H9 (cell line): ENCODE measurements around the gene XRCC6. TPM values are rescaled to one million over a fixed set of nuclear protein-coding genes. Genes with fewer than 3 reads are reported as not detected.

ENCODE experiments used
- DNase-seq: peaks from one replicate; pipeline ENCODE4 v3.0.0-alpha.2; 2017
- H2AFZ ChIP-seq: one replicate; pipeline ENCODE4 v1.6.1; 2013; ENCODE audit warnings: mild to moderate bottlenecking, low read length, control low read depth, moderate library complexity
- H2AK5ac ChIP-seq: 2 replicates; pipeline ENCODE4 v1.6.1; 2013; ENCODE audit warnings: low read length, control low read depth, mixed read lengths; ENCODE audit not compliant: insufficient read length
- H2BK120ac ChIP-seq: one replicate; pipeline ENCODE4 v1.6.1; 2013; ENCODE audit warnings: low read depth, mild to moderate bottlenecking, low read length, control low read depth, inconsistent platforms; ENCODE audit not compliant: poor library complexity, severe bottlenecking
- H2BK12ac ChIP-seq: 2 replicates; pipeline ENCODE4 v1.6.1; 2013; ENCODE audit warnings: low read length, control low read depth, mixed read lengths, low read depth; ENCODE audit not compliant: insufficient read length
- H2BK15ac ChIP-seq: 2 replicates; pipeline ENCODE4 v1.6.1; 2013; ENCODE audit warnings: low read depth, low read length, control low read depth
- H2BK20ac ChIP-seq: one replicate; pipeline ENCODE4 v1.6.1; 2013; ENCODE audit warnings: low read depth, mild to moderate bottlenecking, low read length, control low read depth, inconsistent platforms; ENCODE audit not compliant: poor library complexity, severe bottlenecking
- H2BK5ac ChIP-seq: 2 replicates; pipeline ENCODE4 v1.6.1; 2013; ENCODE audit warnings: low read length, control low read depth, mixed read lengths; ENCODE audit not compliant: insufficient read length
- H3K14ac ChIP-seq: 2 replicates; pipeline ENCODE4 v1.6.1; 2013; ENCODE audit warnings: low read length, control low read depth; ENCODE audit not compliant: insufficient read depth
- H3K18ac ChIP-seq: 2 replicates; pipeline ENCODE4 v1.6.1; 2013; ENCODE audit warnings: low read depth, mild to moderate bottlenecking, mixed read lengths, low read length, control low read depth; ENCODE audit not compliant: insufficient read length
- H3K23ac ChIP-seq: 2 replicates; pipeline ENCODE4 v1.6.1; 2013; ENCODE audit warnings: low read length, control low read depth, mixed read lengths, low read depth; ENCODE audit not compliant: insufficient read length
- H3K23me2 ChIP-seq: 2 replicates; pipeline ENCODE4 v1.6.1; 2013; ENCODE audit warnings: low read depth, mild to moderate bottlenecking, mixed read lengths, low read length, control low read depth; ENCODE audit not compliant: insufficient read length, poor library complexity, severe bottlenecking
- H3K27ac ChIP-seq: 2 replicates; pipeline ENCODE4 v1.5.1; 2013; ENCODE audit warnings: low read length, control low read depth, mixed read lengths, low read depth; ENCODE audit not compliant: insufficient read length
- H3K27me3 ChIP-seq: 2 replicates; pipeline ENCODE4 v1.6.1; 2013; ENCODE audit warnings: low read length, control low read depth, inconsistent platforms; ENCODE audit not compliant: insufficient read depth
- H3K4ac ChIP-seq: 2 replicates; pipeline ENCODE4 v1.6.1; 2013; ENCODE audit warnings: low read depth, mild to moderate bottlenecking, control low read depth, inconsistent platforms, low read length, moderate library complexity
- H3K4me1 ChIP-seq: 2 replicates; pipeline ENCODE4 v1.6.1; 2013; ENCODE audit warnings: low read length, control low read depth, inconsistent platforms; ENCODE audit not compliant: insufficient read depth
- H3K4me2 ChIP-seq: 2 replicates; pipeline ENCODE4 v1.6.1; 2013; ENCODE audit warnings: low read length, control low read depth, mixed read lengths; ENCODE audit not compliant: insufficient read length, insufficient read depth
- H3K56ac ChIP-seq: 2 replicates; pipeline ENCODE4 v1.6.1; 2013; ENCODE audit warnings: low read depth, mild to moderate bottlenecking, mixed read lengths, low read length, control low read depth; ENCODE audit not compliant: insufficient read length
- H3K79me1 ChIP-seq: 2 replicates; pipeline ENCODE4 v1.6.1; 2013; ENCODE audit warnings: low read depth, mild to moderate bottlenecking, moderate library complexity, low read length, control low read depth, inconsistent platforms; ENCODE audit not compliant: insufficient read depth, poor library complexity, severe bottlenecking
- H3K79me2 ChIP-seq: 2 replicates; pipeline ENCODE4 v1.6.1; 2013; ENCODE audit warnings: low read length, control low read depth, inconsistent platforms; ENCODE audit not compliant: insufficient read depth
- H3K9ac ChIP-seq: 2 replicates; pipeline ENCODE4 v1.6.1; 2013; ENCODE audit warnings: low read length, control low read depth, mixed read lengths; ENCODE audit not compliant: insufficient read length; ENCODE audit errors: extremely low read depth
- H3K9me3 ChIP-seq: one replicate; pipeline ENCODE4 v1.6.1; 2013; ENCODE audit warnings: low read depth, low read length, inconsistent platforms; ENCODE audit not compliant: control insufficient read depth
- H3T11ph ChIP-seq: one replicate; pipeline ENCODE4 v1.6.1; 2013; ENCODE audit warnings: mild to moderate bottlenecking, low read length, control low read depth, inconsistent platforms
- H4K20me1 ChIP-seq: one replicate; pipeline ENCODE4 v1.6.1; 2013; ENCODE audit not compliant: control insufficient read depth, insufficient read length, insufficient read depth
- H4K5ac ChIP-seq: 2 replicates; pipeline ENCODE4 v1.6.1; 2013; ENCODE audit warnings: low read depth, mild to moderate bottlenecking, mixed read lengths, low read length, control low read depth; ENCODE audit not compliant: insufficient read length
- H4K8ac ChIP-seq: replicated peaks from 2 replicates; pipeline ENCODE4 v1.6.1; 2013; ENCODE audit warnings: low read length, control low read depth, mixed read lengths, low read depth; ENCODE audit not compliant: insufficient read length
- H4K91ac ChIP-seq: 2 replicates; pipeline ENCODE4 v1.6.1; 2013; ENCODE audit warnings: low read depth, mild to moderate bottlenecking, moderate library complexity, mixed read lengths, low read length, control low read depth; ENCODE audit not compliant: insufficient read length
- H3K27ac Mint-ChIP-seq, 3 experiments: 2 replicates in 2 of 3; 3 replicates in 1 of 3; pipeline ENCODE4 v1.8.0; 2020 to 2021; ENCODE audit warnings: mixed read lengths in 3 of 3, mild to moderate bottlenecking in 1 of 3, moderate library complexity in 1 of 3
- H3K27me3 Mint-ChIP-seq: 2 replicates; pipeline ENCODE4 v1.8.0; 2021; ENCODE audit warnings: low read depth, mild to moderate bottlenecking, moderate library complexity, mixed read lengths
- H3K36me3 Mint-ChIP-seq, 3 experiments: 2 replicates in 2 of 3; 3 replicates in 1 of 3; pipeline ENCODE4 v1.8.0; 2020 to 2021; ENCODE audit warnings: low read depth in 3 of 3, mixed read lengths in 3 of 3; ENCODE audit not compliant: insufficient read depth in 1 of 3
- H3K4me1 Mint-ChIP-seq, 2 experiments: 2 replicates each; pipeline ENCODE4 v1.8.0; 2020; ENCODE audit warnings: mixed read lengths in 2 of 2
- H3K4me3 Mint-ChIP-seq, 2 experiments: 2 replicates in 1 of 2; 3 replicates in 1 of 2; pipeline ENCODE4 v1.8.0; 2020 to 2021; ENCODE audit warnings: mild to moderate bottlenecking in 2 of 2, mixed read lengths in 2 of 2, moderate library complexity in 1 of 2
- H3K9me3 Mint-ChIP-seq, 2 experiments: 2 replicates in 1 of 2; 3 replicates in 1 of 2; pipeline ENCODE4 v1.8.0; 2020; ENCODE audit warnings: mild to moderate bottlenecking in 2 of 2, mixed read lengths in 2 of 2, moderate library complexity in 1 of 2
- WGBS: extraction: QIAGEN DNeasy Blood & Tissue Kit; methylation state at CpG from one replicate; pipeline ENCODE4 v1.1.7; 2013; ENCODE audit warnings: missing lambda C conversion rate, low lambda C conversion rate, mixed read lengths; ENCODE audit not compliant: insufficient read length; ENCODE audit errors: extremely low coverage; 5-methylcytosine and 5-hydroxymethylcytosine counted together
- total RNA-seq: library from RNA; stranded (reverse); gene quantifications from 2 replicates; pipeline ENCODE4 v1.2.1, GENCODE V29; 2021
- TF ChIP-seq, protein P1 (sequence below): fragments of 200-600 bp; sonication (generic); conservative IDR thresholded peaks from 3 replicates; pipeline ENCODE4 v1.8.0; 2021; ENCODE audit warnings: antibody characterized with exemption, mild to moderate bottlenecking

The XRCC6 gene
- total RNA-seq, 1 experiment from 2014 or later, result 461 TPM

DNA sequence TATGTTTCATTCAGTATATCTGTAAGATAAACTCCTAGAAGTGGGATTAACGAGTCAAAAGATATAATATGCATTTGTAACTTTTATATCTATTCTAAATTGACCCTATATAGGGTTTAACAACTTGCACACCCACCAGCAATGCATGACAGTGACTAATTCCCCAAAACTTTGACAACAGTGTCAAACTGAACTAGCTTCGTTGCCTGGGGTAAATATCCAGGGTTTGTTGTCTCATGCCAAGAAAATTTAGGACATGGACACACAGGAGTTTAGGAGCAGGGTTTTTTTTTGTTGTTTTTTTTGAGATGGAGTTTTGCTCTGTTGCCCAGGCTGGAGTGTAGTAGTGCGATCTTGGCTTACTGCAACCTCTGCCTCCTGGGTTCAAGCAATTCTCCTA is 62.5 kb downstream of the XRCC6 start:
- H3K36me3 Mint-ChIP-seq, result peaks cover 18 to 26% (median 20%) of the 10 kb centered on the region in 3 experiments; a peak in 6 of 7 replicates
- Histone ChIP-seq H2BK20ac (no peak overlapping the region), H2BK15ac (no peak overlapping the region), H3K79me1 (no peaks in the 10 kb centered on the region), H3K23me2 (peaks cover 18% of the 10 kb centered on the region), H3K4me2 (no peak overlapping the region), H4K5ac (no peak overlapping the region), H3K27me3 (no peaks in the 10 kb centered on the region), H4K91ac (no peak overlapping the region), H3K14ac (no peak overlapping the region), H3K27ac (no peak overlapping the region), H2AK5ac (no peak overlapping the region), H3K23ac (no peak overlapping the region), H3K56ac (no peak overlapping the region), H3K18ac (no peak overlapping the region), H2BK5ac (no peak overlapping the region), H3K9me3 (no peaks in the 10 kb centered on the region), H3K4me1 (no peaks in the 10 kb centered on the region), H2BK12ac (no peak overlapping the region), H2AFZ (no peak overlapping the region), H4K8ac (no peak overlapping the region), H3K79me2 (peaks cover 28% of the 10 kb centered on the region; the same call in 1 of the 2 replicates), H3T11ph (no peak overlapping the region), H3K4ac (no peak overlapping the region), H3K9ac (no peak overlapping the region), H4K20me1 (no peaks in the 10 kb centered on the region), H2BK120ac (no peak overlapping the region)
- WGBS, result no CpG with 5 or more reads among the region's 3 CpGs
- H3K27me3 Mint-ChIP-seq, result no peaks in the 10 kb centered on the region
- H3K9me3 Mint-ChIP-seq, result no peaks in the 10 kb centered on the region
- H3K4me3 Mint-ChIP-seq, result no peak overlapping the region; a peak in 1 of 5 replicates
- no peak for DNase-seq
- TF ChIP-seq, protein P1, sequence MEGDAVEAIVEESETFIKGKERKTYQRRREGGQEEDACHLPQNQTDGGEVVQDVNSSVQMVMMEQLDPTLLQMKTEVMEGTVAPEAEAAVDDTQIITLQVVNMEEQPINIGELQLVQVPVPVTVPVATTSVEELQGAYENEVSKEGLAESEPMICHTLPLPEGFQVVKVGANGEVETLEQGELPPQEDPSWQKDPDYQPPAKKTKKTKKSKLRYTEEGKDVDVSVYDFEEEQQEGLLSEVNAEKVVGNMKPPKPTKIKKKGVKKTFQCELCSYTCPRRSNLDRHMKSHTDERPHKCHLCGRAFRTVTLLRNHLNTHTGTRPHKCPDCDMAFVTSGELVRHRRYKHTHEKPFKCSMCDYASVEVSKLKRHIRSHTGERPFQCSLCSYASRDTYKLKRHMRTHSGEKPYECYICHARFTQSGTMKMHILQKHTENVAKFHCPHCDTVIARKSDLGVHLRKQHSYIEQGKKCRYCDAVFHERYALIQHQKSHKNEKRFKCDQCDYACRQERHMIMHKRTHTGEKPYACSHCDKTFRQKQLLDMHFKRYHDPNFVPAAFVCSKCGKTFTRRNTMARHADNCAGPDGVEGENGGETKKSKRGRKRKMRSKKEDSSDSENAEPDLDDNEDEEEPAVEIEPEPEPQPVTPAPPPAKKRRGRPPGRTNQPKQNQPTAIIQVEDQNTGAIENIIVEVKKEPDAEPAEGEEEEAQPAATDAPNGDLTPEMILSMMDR, result no peak
- no peak overlapping the region for H3K27ac Mint-ChIP-seq
- H3K4me1 Mint-ChIP-seq, result peaks cover 9 to 10% of the 10 kb centered on the region in 2 experiments
